Spleen (tissue), 7 donors: ENCODE measurements around the gene SIGLEC15.

Source experiments
- POLR2A ChIP-seq, 3 donors: fragments of 450-650 bp; IDR thresholded peaks; one replicate each; pipeline ENCODE4 v1.5.1; 2017; ENCODE audit warnings: antibody characterized with exemption in 3 of 3, mild to moderate bottlenecking in 1 of 3
- POLR2AphosphoS5 ChIP-seq, 3 donors: sonication (generic); formaldehyde crosslinking; IDR thresholded peaks; one replicate each; pipeline ENCODE4 v1.5.1; 2017; ENCODE audit warnings: antibody characterized with exemption in 3 of 3
- TF ChIP-seq, protein P1 (sequence below), 11 experiments: fragments of 200-600 bp in 7 of 11; fragments of 450-650 bp in 4 of 11; sonication (generic) in 4 of 11; IDR thresholded peaks in 8 of 11; conservative IDR thresholded peaks in 3 of 11; 1 replicate in 7 of 11; 2 replicates in 4 of 11; pipeline versions ENCODE4 v1.4.0 to v1.8.0; 2016 to 2021; ENCODE audit warnings: antibody characterized with exemption in 11 of 11, inconsistent platforms in 4 of 11, mild to moderate bottlenecking in 1 of 11
- donor health status: DM: no; HTN: no; CAD: no; lungs with moderate emphysema.
- donor health status: DM: no; HTN: no; CAD: no.
- donor health status: DM: no; HTN: no; CAD: no.

DNA sequence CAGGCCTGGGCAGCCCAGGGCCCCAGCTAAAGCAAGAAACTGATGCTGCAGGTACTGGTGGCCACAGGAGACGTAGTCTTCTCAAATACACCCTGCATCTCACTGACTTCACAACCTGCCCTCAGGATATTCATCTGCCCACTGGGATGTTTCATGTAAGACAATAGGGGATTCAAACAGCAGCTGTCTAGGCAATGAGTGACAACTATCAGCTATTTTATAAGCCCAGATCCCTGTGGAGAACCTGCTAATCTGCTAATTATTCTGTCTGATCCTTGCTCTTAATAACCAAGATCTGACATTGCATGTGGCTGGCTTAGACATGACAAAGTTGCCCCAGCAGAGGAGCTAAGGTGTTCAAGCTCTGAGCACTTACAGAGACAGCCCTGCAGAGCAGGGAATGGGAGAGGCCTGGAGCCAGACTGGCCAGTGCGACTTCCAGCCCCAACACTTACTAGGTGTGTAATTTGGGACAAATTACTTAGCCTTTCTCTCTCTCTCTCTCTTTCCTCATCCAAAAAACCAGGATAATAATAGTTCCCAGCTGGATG, 28.6 kb downstream of the SIGLEC15 start:
- TF ChIP-seq POLR2A (IDR thresholded peaks at IDR 0.05) (no peak), POLR2AphosphoS5 (IDR thresholded peaks at IDR 0.05) (no peak)
- TF ChIP-seq, protein P1, sequence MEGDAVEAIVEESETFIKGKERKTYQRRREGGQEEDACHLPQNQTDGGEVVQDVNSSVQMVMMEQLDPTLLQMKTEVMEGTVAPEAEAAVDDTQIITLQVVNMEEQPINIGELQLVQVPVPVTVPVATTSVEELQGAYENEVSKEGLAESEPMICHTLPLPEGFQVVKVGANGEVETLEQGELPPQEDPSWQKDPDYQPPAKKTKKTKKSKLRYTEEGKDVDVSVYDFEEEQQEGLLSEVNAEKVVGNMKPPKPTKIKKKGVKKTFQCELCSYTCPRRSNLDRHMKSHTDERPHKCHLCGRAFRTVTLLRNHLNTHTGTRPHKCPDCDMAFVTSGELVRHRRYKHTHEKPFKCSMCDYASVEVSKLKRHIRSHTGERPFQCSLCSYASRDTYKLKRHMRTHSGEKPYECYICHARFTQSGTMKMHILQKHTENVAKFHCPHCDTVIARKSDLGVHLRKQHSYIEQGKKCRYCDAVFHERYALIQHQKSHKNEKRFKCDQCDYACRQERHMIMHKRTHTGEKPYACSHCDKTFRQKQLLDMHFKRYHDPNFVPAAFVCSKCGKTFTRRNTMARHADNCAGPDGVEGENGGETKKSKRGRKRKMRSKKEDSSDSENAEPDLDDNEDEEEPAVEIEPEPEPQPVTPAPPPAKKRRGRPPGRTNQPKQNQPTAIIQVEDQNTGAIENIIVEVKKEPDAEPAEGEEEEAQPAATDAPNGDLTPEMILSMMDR (IDR thresholded peaks at IDR 0.05 in 8 of 11, conservative IDR thresholded peaks at IDR 0.05 in 3 of 11) = no peak
